CD4-positive, alpha-beta T cell treated with Interleukin-4 for 1 hour (primary cell): Measurements from ENCODE around the gene GAGE12H.
"Not testable (repeated sequence)": the region's sequence is repeated elsewhere in the genome, so short reads cannot be mapped to it uniquely, and the experiment has no call there.

Source experiments
- DNase-seq, 2 donors: peaks; one replicate each; pipeline ENCODE4 v3.0.0-alpha.2; 2020 to 2022

The GAGE12H gene, protein sequence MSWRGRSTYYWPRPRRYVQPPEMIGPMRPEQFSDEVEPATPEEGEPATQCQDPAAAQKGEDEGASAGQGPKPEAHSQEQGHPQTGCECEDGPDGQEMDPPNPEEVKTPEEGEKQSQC

DNA sequence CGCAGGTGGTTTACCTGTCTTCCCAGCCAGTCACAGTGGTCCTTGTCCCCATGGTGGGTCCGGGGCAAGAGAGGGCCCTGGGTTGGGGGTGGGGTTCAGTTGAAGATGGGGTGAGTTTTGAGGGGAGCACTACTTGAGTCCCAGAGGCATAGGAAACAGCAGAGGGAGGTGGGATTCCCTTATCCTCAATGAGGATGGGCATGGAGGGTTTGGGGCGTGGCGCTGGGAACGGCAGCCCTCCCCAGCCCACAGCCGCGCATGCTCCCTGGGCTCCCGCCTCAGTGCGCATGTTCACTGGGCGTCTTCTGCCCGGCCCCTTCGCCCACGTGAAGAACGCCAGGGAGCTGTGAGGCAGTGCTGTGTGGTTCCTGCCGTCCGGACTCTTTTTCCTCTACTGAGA, at the start of gene GAGE12H:
GAGE12H (plus strand) TSS at position 301 of the 400 bp plus-strand sequence. CDS start 1,155 bp downstream, outside the sequence.
- not testable (repeated sequence) for DNase-seq

DNA sequence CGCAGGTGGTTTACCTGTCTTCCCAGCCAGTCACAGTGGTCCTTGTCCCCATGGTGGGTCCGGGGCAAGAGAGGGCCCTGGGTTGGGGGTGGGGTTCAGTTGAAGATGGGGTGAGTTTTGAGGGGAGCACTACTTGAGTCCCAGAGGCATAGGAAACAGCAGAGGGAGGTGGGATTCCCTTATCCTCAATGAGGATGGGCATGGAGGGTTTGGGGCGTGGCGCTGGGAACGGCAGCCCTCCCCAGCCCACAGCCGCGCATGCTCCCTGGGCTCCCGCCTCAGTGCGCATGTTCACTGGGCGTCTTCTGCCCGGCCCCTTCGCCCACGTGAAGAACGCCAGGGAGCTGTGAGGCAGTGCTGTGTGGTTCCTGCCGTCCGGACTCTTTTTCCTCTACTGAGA, 47.9 kb upstream of the GAGE12H start, which contains the start of gene GAGE12C:
GAGE12C (plus strand) TSS at position 301 of the 400 bp plus-strand sequence. CDS start 1,155 bp downstream, outside the sequence.
- DNase-seq = not testable (repeated sequence)

DNA sequence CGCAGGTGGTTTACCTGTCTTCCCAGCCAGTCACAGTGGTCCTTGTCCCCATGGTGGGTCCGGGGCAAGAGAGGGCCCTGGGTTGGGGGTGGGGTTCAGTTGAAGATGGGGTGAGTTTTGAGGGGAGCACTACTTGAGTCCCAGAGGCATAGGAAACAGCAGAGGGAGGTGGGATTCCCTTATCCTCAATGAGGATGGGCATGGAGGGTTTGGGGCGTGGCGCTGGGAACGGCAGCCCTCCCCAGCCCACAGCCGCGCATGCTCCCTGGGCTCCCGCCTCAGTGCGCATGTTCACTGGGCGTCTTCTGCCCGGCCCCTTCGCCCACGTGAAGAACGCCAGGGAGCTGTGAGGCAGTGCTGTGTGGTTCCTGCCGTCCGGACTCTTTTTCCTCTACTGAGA, 38.3 kb upstream of the GAGE12H start, which contains the start of gene GAGE12D:
GAGE12D (plus strand) TSS at position 301 of the 400 bp plus-strand sequence. CDS start 1,155 bp downstream, outside the sequence.
- not testable (repeated sequence) for DNase-seq

DNA sequence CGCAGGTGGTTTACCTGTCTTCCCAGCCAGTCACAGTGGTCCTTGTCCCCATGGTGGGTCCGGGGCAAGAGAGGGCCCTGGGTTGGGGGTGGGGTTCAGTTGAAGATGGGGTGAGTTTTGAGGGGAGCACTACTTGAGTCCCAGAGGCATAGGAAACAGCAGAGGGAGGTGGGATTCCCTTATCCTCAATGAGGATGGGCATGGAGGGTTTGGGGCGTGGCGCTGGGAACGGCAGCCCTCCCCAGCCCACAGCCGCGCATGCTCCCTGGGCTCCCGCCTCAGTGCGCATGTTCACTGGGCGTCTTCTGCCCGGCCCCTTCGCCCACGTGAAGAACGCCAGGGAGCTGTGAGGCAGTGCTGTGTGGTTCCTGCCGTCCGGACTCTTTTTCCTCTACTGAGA, 28.8 kb upstream of the GAGE12H start, which contains the start of gene GAGE12E:
GAGE12E (plus strand) TSS at position 301 of the 400 bp plus-strand sequence. CDS start 1,155 bp downstream, outside the sequence.
- DNase-seq = not testable (repeated sequence)

DNA sequence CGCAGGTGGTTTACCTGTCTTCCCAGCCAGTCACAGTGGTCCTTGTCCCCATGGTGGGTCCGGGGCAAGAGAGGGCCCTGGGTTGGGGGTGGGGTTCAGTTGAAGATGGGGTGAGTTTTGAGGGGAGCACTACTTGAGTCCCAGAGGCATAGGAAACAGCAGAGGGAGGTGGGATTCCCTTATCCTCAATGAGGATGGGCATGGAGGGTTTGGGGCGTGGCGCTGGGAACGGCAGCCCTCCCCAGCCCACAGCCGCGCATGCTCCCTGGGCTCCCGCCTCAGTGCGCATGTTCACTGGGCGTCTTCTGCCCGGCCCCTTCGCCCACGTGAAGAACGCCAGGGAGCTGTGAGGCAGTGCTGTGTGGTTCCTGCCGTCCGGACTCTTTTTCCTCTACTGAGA, 19.2 kb upstream of the GAGE12H start, which contains the start of gene GAGE12F:
GAGE12F (plus strand) TSS at position 301 of the 400 bp plus-strand sequence. CDS start 1,155 bp downstream, outside the sequence.
- not testable (repeated sequence) for DNase-seq

DNA sequence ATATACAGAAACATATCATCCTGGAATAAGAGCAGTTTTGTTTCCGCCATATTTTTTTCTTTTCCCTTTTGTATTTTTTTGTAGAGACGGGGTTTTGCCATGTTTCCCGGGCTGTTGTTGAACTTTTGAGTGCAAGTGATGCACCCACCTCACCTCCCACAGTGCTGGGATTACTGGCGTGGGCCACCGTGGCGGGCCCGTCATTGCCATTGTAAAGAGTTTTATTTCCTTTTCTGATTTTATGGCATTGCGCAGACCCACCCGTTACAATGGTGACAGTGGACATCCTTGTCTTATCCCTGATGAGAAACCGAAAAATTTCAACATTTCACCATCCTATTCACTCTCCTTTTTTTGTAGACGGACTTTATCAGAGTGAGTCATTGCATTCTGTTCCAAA, 11.0 kb upstream of the GAGE12H start:
- not testable (repeated sequence) for DNase-seq

DNA sequence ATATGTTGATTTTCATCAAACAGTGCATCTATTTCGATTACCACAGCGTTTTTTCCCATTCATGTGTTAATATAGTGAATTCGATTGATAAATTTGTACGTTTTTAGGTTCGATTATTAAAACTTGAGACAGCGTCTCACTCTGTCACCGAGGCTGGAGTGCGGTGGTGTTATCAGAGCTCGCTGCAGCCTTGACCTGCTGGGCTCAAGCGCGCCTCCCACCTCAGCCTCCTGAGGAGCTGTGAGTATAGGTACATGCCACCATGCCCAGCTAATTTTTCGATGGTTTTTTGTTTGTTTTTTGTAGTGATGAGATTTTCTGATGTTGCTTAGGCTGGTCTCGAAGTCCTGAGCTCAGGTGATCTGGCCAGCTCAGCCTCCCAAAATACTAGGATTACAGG, 10.6 kb upstream of the GAGE12H start:
- not testable (repeated sequence) for DNase-seq

DNA sequence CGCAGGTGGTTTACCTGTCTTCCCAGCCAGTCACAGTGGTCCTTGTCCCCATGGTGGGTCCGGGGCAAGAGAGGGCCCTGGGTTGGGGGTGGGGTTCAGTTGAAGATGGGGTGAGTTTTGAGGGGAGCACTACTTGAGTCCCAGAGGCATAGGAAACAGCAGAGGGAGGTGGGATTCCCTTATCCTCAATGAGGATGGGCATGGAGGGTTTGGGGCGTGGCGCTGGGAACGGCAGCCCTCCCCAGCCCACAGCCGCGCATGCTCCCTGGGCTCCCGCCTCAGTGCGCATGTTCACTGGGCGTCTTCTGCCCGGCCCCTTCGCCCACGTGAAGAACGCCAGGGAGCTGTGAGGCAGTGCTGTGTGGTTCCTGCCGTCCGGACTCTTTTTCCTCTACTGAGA, 9.6 kb upstream of the GAGE12H start, which contains the start of gene GAGE12G:
GAGE12G (plus strand) TSS at position 301 of the 400 bp plus-strand sequence. CDS start 1,155 bp downstream, outside the sequence.
- not testable (repeated sequence) for DNase-seq

DNA sequence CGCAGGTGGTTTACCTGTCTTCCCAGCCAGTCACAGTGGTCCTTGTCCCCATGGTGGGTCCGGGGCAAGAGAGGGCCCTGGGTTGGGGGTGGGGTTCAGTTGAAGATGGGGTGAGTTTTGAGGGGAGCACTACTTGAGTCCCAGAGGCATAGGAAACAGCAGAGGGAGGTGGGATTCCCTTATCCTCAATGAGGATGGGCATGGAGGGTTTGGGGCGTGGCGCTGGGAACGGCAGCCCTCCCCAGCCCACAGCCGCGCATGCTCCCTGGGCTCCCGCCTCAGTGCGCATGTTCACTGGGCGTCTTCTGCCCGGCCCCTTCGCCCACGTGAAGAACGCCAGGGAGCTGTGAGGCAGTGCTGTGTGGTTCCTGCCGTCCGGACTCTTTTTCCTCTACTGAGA, 9.4 kb downstream of the GAGE12H start, which contains the start of gene GAGE2A:
GAGE2A (plus strand) TSS at position 301 of the 400 bp plus-strand sequence. CDS start 1,155 bp downstream, outside the sequence.
- DNase-seq = not testable (repeated sequence)

DNA sequence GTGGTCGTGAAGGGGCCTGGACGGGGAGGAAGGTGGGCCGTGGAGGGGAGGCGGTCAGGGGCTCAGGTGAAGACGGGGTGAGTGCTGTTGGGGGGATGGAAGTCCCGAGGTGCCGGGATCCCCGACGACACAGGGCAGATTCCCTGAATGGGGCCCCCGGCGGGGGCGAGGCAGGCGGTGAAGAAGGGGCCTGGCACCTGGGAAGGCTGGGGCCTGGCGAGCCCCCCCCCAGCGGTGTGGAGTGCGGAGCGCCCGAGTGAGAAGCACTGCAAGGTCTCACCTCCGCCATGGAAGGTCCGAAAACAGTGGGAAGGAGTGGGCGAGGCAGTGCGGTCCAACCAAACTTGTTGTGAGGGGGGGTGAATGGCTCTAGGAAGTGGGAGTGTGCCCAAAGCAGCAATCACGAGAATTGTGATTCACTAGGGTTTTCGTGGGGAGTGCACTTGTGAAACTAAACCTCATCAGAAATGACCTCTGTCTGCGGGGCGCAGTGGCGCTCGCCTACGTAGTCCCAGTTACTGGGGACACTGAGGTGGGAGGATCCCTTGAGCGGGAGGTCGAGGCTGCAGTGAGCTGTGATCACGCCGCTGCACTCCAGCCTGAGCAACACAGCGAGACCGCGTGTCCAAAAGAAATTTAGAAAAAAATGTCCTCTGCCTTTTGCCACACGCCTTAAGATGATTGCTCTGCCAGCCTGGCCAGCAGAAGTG, 10.2 kb downstream of the GAGE12H start:
- DNase-seq = not testable (repeated sequence)

DNA sequence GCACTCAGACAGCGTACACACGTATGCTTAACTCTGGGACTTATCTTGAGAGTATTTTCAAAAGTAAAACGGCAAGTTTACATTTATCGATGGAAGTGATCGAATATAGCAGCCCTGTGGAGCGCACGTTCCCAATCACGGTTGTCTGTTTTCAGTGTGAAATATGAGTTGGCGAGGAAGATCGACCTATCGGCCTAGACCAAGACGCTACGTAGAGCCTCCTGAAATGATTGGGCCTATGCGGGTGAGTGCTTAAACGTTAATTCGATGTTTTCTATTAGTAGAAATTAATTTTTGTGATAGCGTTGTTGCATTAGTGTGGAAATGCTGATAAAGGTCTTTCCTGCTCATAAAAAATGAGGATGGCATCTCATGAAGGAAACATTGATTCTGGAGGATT, 10.7 kb downstream of the GAGE12H start:
- not testable (repeated sequence) for DNase-seq

DNA sequence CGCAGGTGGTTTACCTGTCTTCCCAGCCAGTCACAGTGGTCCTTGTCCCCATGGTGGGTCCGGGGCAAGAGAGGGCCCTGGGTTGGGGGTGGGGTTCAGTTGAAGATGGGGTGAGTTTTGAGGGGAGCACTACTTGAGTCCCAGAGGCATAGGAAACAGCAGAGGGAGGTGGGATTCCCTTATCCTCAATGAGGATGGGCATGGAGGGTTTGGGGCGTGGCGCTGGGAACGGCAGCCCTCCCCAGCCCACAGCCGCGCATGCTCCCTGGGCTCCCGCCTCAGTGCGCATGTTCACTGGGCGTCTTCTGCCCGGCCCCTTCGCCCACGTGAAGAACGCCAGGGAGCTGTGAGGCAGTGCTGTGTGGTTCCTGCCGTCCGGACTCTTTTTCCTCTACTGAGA, 19.0 kb downstream of the GAGE12H start, which contains the start of gene GAGE1:
GAGE1 (plus strand) TSS at position 301 of the 400 bp plus-strand sequence. CDS start 1,155 bp downstream, outside the sequence.
- DNase-seq = not testable (repeated sequence)

DNA sequence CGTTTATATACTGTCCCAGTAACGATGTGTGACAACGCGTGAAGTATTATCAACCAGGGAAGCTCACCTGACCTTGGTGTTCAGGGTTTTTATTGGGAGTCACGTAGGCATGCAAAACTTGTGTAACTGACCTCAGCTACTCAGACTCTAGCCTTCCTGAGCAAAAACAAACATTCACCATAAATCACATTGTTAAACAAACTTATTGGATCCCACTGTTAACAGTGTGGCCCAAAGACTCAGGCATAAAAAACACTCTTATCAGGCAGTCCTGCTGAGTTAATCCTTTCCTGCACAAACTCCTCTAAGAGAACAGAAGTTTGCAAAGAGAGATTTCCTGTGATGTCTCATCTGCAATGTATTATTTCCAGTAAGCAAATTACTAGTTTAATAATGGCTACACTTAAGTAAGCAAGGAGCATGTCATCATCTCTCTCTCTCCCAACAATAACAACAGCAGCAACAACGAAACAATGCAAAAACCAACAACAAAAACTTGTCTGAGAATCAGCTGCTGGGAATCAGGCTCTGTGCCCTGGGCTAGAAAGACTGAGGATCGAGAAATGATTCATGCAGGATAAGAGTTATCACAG, 31.1 kb downstream of the GAGE12H start:
- no peak for DNase-seq

DNA sequence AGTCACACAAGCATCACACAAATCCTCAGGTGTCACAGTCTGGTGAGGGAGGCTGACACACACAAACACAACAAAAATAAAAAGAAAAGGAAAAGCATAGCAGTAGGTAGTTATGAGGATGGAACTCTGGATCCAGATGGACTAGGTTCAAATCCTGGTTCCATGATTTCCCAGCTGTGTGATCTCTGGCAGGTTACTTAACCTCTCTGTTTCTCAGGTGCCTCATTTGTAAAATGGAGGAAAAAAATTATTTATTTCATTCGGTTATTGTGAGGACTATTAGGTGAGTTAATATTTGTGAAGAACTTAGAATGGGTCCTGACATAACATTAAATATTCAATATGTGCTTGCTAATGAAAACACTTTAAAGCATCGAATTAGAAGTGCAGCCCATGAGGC, 38.8 kb downstream of the GAGE12H start:
- DNase-seq = no peak

DNA sequence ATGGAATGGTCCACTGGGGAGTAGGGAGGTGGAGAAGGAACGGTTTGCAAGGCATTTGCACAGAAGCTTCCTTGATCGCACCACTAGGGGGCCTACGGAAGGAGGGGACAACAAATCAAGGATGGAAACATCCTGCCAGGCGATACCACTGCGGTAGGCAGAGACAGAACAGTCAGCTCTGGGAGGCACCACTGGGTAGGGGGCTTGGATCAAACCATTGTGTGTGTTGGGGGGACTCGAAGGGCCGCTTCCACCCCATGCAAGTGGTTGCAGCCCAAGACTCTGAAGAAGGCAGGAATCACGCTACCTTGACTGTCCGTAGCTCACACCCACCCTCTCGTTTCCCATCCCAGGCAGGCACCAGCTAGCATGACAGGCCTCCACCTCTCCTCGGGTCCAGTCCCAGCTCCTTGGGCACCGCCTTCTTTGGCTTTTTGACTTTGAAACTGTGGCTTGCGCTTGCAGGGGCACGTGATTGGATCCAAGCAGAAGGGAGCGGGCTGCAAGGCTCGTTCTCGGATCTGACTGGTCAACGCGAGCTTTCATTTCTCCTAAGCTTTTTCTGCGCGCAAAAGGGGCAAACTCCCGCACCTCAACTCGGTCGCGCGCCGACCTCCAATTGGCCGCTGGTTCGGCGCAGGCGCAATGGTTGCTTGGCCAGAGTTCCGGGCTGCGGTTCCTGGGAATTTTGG, 47.5 kb downstream of the GAGE12H start:
- peak; percentile 2 to 39 for DNase-seq
